AG04450 (cell line): Measurements from ENCODE around the gene POU2AF3. TPM values are rescaled to one million over a fixed set of nuclear protein-coding genes. Genes with fewer than 3 reads are reported as not detected.

Experiments used
- CTCF ChIA-PET: fragments of 300-600, 350-600 bp; formaldehyde crosslinking; extraction: SDS; loops from one replicate; lab custom pipeline; 2022; ENCODE audit warnings: antibody characterized with exemption, inconsistent platforms; lab: Charles Lee
- POLR2A ChIA-PET: fragments of 350-600 bp; formaldehyde crosslinking; extraction: SDS; loops from one replicate; lab custom pipeline; 2021; ENCODE audit warnings: antibody characterized with exemption, inconsistent platforms; lab: Yijun Ruan, JAX
- DNase-seq: peaks from one replicate; pipeline ENCODE4 v3.0.0-alpha.2; 2011; ENCODE audit warnings: low read depth, low spot score
- H3K27ac ChIP-seq: one replicate; pipeline ENCODE4 v1.5.1; 2012; ENCODE audit warnings: low read depth, low read length, control low read depth
- H3K27me3 ChIP-seq: one replicate; pipeline ENCODE4 v1.6.0; 2012; ENCODE audit warnings: low read length; ENCODE audit not compliant: control insufficient read depth, insufficient read depth
- H3K4me3 ChIP-seq: 2 replicates; pipeline ENCODE4 v1.5.1; 2011; ENCODE audit warnings: mild to moderate bottlenecking, low read depth, low read length, control low read depth
- H3K9me3 ChIP-seq: 2 replicates; pipeline ENCODE4 v1.5.1; 2012; ENCODE audit warnings: low read length; ENCODE audit not compliant: control insufficient read depth, insufficient read depth
- polyA plus RNA-seq: library from polyadenylated mRNA; depleted of rRNA; stranded (reverse); fragments of >200 nt; gene quantifications from 2 replicates; pipeline ENCODE4 v1.2.3, GENCODE V29; 2011
- TF ChIP-seq, protein P1 (sequence below): IDR thresholded peaks from 2 replicates; pipeline ENCODE4 v1.5.1; 2011; ENCODE audit warnings: low read depth, low read length, control low read depth, inconsistent platforms

Gene POU2AF3
- polyA plus RNA-seq, 1 experiment, result not detected

DNA sequence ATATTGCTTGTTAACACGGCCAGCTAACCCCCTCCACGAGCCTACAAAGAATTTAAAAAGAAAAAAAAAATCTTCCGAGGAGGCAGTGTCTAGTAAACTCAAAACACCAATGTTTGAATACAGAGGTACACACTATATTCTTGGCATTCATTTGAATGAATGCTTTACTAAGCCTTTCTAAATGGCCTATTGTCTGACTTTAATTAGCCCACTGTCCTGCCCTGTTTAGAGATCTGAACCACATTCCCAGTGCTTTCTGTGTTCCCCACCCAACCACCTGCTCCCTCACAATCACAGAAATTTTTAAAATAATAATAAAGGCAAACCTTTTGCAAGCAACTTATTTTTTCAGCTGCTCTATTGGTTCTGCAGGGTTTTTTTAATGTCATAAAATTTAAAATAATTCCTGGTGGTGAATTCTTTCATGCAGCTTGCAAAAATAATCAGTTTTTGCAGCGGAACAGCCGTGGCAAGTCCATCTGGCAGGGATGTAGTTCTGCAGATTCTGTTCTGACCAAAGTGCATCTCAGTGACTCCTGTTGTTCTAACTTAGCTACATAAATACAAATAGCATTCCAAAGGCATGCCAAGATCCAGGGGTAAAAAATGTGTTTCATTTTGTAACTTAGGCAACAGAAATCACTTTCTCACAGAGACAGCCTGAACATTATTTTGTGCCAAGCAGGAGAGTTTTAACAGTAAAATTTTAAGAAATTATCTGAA lies 29.0 kb upstream of the POU2AF3 start:
- no peak overlapping the region for H3K27ac ChIP-seq
- H3K4me3 ChIP-seq, result no peak overlapping the region
- CTCF ChIA-PET, result no interaction called here
- peaks cover 24% of the 10 kb centered on the region for H3K27me3 ChIP-seq
- POLR2A ChIA-PET, result no interaction called here
- no peak for DNase-seq
- no peaks in the 10 kb centered on the region for H3K9me3 ChIP-seq
- TF ChIP-seq, protein P1, sequence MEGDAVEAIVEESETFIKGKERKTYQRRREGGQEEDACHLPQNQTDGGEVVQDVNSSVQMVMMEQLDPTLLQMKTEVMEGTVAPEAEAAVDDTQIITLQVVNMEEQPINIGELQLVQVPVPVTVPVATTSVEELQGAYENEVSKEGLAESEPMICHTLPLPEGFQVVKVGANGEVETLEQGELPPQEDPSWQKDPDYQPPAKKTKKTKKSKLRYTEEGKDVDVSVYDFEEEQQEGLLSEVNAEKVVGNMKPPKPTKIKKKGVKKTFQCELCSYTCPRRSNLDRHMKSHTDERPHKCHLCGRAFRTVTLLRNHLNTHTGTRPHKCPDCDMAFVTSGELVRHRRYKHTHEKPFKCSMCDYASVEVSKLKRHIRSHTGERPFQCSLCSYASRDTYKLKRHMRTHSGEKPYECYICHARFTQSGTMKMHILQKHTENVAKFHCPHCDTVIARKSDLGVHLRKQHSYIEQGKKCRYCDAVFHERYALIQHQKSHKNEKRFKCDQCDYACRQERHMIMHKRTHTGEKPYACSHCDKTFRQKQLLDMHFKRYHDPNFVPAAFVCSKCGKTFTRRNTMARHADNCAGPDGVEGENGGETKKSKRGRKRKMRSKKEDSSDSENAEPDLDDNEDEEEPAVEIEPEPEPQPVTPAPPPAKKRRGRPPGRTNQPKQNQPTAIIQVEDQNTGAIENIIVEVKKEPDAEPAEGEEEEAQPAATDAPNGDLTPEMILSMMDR, result no peak

DNA sequence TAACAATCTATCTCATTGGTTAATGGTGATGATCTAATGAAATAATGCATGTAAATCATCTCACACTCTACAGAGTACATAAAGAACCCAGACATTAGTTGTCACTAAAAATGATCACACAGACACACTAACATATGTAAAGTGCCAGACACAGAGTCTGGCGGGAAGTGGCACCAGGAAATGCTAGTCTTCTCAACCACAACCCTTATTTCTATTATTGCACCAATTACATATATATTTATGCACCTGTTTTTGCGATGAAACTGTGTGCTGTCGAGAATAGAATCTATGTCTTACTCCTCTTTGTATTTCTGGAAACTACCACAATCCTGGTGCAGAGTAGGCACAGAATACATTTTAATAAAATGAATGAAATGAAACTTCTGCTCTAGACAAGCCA lies 25.9 kb upstream of the POU2AF3 start:
- DNase-seq, result no peak
- H3K27ac ChIP-seq, result no peak overlapping the region
- CTCF ChIA-PET, result interaction anchor here (0.6 kb wide), 2 partner anchors 11 to 692 kb away, joined by 3 to 4 read pairs; no protein-coding TSS in a partner anchor
- H3K9me3 ChIP-seq, result no peaks in the 10 kb centered on the region
- TF ChIP-seq, protein P1, result no peak
- H3K27me3 ChIP-seq, result peaks cover 17% of the 10 kb centered on the region
- no peak overlapping the region for H3K4me3 ChIP-seq
- POLR2A ChIA-PET, result no interaction called here

DNA sequence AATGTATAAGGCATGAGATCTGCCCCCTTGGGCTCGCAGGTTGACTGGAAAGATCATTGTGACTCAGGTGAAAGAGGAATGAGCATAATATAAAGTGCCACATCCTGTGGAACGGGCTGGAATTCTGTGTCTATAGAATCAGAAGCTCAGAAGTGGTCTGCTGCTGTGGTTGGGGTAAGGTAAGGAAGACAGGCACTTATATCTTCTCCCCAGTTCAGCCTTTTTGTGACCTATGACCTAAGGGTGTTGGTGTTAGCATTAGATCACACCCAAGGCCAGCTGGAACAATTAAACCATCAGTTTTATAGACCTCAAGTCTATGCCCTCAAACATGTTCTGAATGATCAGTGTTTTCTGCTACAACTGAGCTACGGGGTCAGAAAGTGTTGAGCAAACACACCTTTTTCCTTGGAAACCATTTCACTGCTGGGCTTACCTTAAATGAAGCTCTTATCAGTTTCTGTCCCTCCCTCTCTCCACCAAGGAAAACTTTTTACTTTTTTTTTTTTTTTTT lies 15.7 kb upstream of the POU2AF3 start:
- H3K27ac ChIP-seq, result no peak overlapping the region
- H3K4me3 ChIP-seq, result no peak overlapping the region
- no peak for DNase-seq
- H3K9me3 ChIP-seq, result peaks cover 4% of the 10 kb centered on the region; the same call in 1 of the 2 replicates
- TF ChIP-seq, protein P1, result no peak
- POLR2A ChIA-PET, result no interaction called here
- peaks cover 16% of the 10 kb centered on the region for H3K27me3 ChIP-seq
- CTCF ChIA-PET, result interaction anchor here (0.6 to 8.4 kb wide), 26 partner anchors 10 to 861 kb away, joined by 3 to 112 read pairs (median 4); no protein-coding TSS in a partner anchor

DNA sequence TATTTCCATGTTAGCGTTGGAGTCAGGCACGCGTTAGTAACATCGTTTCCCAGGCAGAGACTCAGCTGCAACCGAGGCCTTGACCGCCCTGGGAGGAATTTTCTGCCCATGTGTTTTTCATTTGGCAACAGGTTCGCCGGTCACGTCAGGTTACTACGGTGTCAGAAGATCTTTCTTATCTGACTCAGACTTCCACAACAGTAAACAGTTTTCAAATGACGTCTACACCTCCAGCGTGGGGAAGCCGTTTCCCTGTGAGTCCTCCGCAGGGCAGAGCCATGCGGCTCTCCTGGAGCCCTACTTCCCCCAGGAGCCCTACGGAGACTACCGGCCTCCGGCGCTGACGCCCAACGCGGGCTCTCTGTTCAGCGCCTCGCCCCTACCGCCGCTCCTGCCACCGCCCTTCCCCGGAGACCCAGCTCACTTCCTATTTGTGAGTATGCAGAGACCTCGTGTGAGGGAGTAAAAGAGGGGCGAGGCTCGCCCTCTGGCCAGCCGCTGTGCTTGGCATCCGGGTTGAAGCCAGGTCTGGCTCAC lies 14.3 kb upstream of the POU2AF3 start:
- H3K4me3 ChIP-seq, result no peak overlapping the region
- H3K27me3 ChIP-seq, result peaks cover 15% of the 10 kb centered on the region
- no peak overlapping the region for H3K27ac ChIP-seq
- peak; percentile 27 for DNase-seq
- CTCF ChIA-PET, result interaction anchor here (0.6 to 8.4 kb wide), 14 partner anchors 12 to 822 kb away, joined by 3 to 112 read pairs (median 7); no protein-coding TSS in a partner anchor
- H3K9me3 ChIP-seq, result peaks cover 4% of the 10 kb centered on the region; the same call in 1 of the 2 replicates
- TF ChIP-seq, protein P1, result no peak
- POLR2A ChIA-PET, result no interaction called here
